IPS-NIHi11 (cell line): Measurements from ENCODE around the gene PHF21B.
"Not testable (repeated sequence)": the region's sequence is repeated elsewhere in the genome, so short reads cannot be mapped to it uniquely, and the experiment has no call there.

Experiments used
- DNase-seq: peaks from one replicate; pipeline ENCODE4 v3.0.0; 2012; ENCODE audit warnings: mixed read lengths, low spot score

The PHF21B gene

DNA sequence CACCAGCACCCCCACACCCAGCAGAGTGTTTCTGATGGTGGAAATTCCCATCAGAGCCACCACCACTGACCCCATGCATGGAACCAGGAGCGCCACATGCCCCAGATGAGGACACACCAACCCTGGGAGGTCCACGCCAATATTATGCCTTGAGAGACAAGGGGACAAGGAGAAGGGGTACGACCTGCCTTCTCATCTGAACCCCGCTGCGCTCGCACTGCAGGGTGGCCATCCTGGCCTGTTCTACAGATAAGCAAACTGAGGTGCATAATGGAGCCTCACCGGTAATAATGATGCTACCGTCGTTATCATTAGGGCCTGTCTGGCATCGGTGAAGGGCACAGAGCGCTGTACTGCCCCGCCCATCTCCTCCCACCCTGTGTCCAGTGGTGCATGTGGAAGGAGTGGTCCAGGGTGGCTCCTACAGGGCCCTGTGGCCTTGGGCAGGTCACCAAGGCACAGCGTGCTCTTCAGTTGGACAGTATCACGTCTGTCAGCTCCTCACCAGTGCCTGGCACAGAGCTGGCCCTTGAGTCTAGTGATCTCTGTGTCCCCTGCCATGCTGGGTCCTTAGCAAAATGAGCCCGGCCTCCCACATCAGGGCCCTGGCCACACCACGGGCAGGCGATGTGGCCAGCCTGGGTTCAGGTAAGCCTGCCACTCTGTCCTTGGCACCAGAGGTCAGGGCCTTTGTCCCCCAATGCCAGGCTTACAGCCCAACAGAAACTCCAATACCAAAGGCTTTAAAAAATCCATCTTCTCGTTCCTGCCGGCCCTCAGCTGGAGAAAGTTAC lies 92.2 kb downstream of the PHF21B start:
- no peak for DNase-seq

- no peak for DNase-seq
These were observed 93.2 kb downstream of the PHF21B start for GRCh38 chr22:44916281-44917231.

DNA sequence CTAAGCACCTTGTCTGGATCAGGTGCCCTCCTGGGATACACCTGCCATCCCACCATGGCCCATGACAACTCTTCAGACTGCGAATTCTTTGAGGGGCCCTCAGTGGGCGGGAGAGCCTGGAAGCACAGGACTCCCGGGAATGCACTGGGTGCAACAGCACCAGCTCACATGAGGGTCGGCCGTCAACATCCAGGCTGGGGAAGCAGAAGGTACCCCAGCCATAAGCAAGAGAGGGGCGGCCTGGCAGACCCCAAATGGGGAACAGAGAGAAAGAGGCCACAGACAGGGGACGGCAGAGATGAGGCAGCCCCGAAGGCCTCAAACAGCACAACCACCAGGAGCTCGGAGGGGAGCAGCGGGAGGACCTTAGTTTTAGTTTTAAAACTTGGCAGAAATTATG lies 94.4 kb downstream of the PHF21B start:
- no peak for DNase-seq

- DNase-seq: no peak
These were observed 95.6 kb downstream of the PHF21B start for GRCh38 chr22:44914026-44914721.

GRCh38 chr22:44913198-44913983 lies 96.4 kb downstream of the PHF21B start:
- DNase-seq: peak; percentile 5

- no peak for DNase-seq
These were observed 100.6 kb downstream of the PHF21B start for GRCh38 chr22:44909241-44909640.

DNA sequence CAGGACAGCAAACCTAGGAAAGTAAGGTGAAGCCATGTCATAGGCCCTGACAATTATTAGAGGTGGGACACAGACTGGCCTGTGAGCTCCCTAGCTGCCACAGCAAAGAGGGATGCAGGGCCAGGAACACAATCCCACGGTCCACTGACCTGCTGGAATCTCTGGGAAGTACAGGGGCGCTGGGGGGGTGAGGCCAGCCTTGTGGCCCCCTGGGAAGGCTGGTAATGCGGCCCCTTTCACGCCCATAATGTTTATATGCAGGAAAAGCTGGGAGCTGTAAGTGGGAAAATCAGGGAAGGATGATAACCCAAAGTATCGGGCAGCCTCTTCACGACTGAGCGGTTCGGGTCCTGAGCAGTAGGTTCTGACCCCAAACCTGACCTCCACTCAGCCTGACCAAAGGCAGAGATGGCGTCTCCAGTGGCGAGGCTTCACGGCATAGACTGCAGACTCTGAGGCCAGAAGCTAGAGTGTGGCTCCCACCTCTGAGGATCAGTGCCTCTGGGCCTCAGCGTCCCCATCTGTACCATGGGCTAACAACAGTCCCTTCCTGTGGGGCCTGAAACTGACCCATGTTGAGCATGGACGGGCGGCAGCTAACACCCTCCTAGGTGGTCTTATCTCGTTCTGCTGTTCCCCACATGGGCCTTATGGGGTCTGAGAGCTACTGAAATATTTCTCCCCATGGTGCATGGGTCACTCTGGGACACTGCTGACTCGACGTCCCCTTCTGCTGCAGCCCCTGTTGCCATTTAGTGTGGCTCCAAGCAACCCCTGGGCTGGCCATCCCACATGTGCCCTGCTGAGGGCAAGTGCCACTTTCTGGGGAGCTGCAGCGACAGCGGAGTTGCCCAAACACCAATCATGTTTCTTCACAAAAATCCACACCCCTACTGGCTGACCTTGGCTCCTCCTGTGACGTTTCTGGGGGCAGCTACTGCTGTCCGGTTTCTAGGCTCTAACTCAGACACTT lies 101.8 kb downstream of the PHF21B start:
- DNase-seq: no peak

DNA sequence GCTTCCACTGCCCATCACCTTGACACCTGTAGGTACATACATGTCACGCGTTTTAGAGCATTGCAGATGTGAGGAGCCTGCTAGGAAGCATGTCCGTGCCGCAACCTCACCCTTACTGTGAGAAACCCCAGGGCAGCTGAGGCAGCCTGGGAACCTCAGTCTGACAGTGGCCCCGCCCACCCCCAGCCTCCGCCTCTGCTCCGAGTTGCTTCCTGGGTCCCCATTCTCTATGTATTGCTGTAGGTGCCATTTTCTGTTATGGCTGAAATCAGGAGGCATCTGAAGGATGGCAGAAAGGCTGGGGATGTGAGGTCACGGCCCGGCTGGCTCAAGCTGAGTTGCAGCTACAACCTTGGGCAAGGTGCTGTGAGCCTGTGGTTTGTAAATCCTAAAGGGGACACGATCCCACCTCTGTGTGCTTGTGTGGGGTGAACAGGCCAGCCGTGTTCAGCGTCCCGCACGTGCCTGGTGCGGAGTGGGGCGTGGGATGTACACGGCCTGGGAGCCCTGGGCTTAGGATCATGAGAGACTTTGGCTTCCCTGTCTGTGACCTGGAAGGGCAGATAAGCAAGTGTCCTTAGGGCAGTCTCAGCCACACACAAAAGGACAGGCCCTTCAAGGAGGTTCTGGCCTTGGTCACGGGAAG lies 102.7 kb downstream of the PHF21B start:
- DNase-seq: no peak

GRCh38 chr22:44906248-44906936 lies 103.4 kb downstream of the PHF21B start:
- no peak for DNase-seq

GRCh38 chr22:44904492-44905152 lies 105.2 kb downstream of the PHF21B start:
- DNase-seq: not testable (repeated sequence)

GRCh38 chr22:44903164-44903563 lies 106.6 kb downstream of the PHF21B start:
- DNase-seq: not testable (repeated sequence)

DNA sequence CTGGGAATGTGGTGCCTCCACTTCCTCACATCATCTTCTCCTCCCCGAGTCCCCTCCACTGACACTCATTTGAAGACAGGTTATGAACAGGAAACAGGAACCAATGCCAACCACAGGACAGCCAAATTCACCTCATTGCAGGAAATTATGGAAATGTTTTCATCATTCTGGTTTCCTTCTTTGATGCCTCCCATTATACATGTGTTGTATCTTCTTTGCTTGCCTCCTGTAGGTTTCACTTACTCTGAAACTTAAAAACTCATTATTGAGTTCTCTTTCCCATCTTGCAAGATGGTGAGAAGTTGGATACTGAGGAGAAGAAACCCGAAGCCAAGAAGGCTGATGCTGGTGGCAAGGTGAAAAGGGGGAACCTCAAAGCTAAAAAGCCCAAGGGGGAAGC lies 108.5 kb downstream of the PHF21B start:
- DNase-seq: no peak

- no peak for DNase-seq
These were observed 111.6 kb downstream of the PHF21B start for GRCh38 chr22:44898236-44898635.

DNA sequence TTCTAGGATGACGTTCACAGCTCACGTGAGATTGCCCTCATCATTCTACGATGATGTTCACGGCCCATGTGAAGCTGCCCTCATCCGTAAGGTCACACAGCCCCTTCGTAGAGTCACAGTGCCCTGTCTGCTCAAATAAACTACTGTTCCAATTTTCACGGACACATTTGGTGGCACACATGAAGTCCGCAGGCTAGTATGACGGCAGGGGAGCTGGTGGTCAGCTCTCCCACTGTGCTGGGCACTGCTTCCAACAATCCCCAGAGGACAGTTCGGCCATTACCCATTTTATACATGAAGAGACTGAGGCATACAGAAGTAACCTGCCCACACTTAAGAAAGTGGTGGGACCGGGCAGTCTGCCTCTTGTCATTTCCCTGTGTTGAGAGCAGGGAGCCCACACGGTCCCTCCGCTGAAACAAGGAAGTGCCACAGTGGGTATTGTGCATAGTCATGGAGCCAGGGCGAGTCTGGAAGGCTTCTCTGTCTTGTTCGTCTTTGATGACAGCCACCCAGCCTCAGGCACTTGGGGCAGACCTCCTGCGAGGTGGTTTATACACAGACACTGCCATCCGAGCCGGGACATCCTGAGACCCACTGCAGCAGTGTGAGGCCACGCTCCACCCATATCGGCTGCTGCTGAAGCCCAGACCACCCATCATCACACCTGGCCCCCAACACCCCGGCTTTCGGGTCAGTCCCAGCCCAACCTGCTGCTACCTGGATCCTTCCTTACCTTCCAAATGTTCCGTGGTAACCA lies 114.3 kb downstream of the PHF21B start:
- DNase-seq: peak; percentile 6

GRCh38 chr22:44894782-44895181 lies 115.0 kb downstream of the PHF21B start:
- peak; percentile 18 for DNase-seq

DNA sequence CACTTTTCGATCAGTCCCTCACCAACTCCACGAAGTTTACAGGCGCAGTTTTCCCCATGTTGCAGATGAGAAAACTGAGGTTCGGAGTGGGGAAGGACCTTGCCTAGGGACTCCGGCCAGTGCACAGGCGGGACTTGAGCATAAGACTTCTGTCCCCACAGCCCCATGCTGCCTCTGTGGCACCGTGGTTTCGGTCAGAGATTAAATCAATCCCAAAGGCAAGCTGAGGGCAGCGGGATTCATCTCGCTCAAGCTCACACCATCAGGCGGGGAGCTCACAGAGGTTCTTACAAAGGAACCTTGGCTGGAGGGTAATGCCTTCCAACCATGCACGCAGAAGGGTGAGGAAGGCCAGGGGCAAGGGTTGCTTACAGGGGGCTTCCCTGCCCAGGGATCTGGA lies 115.5 kb downstream of the PHF21B start:
- DNase-seq: no peak

- peak; percentile 13 for DNase-seq
These were observed 116.1 kb downstream of the PHF21B start for GRCh38 chr22:44893731-44894080.
